DOHH2 (cell line): ENCODE data around the gene ESPL1.

Source experiments
- H3F3A ChIP-seq: fragments of 200-600 bp; sonication (generic), shearing (Covaris generic); 2 replicates; pipeline ENCODE4 v1.6.0; 2016; ENCODE audit warnings: antibody characterized with exemption, mild to moderate bottlenecking; ENCODE audit not compliant: control insufficient read depth, insufficient read depth
- H3K27ac ChIP-seq: fragments of 200-600 bp; sonication (generic); 2 replicates; pipeline ENCODE4 v1.5.1; 2014; ENCODE audit warnings: low read depth, mild to moderate bottlenecking, low read length, moderate library complexity
- H3K27me3 ChIP-seq: fragments of 200-600 bp; sonication (generic); 2 replicates; pipeline ENCODE4 v1.6.1; 2014; ENCODE audit warnings: mild to moderate bottlenecking, low read length, mixed read lengths; ENCODE audit not compliant: control insufficient read depth
- H3K36me3 ChIP-seq: fragments of 200-600 bp; sonication (generic); 2 replicates; pipeline ENCODE4 v1.6.1; 2014; ENCODE audit warnings: mild to moderate bottlenecking, low read length, moderate library complexity, mixed read lengths; ENCODE audit not compliant: control insufficient read depth
- H3K4me1 ChIP-seq: fragments of 200-600 bp; sonication (generic); 2 replicates; pipeline ENCODE4 v1.6.1; 2014; ENCODE audit warnings: mild to moderate bottlenecking, low read length, mixed read lengths; ENCODE audit not compliant: control insufficient read depth
- H3K4me2 ChIP-seq: fragments of 200-600 bp; sonication (generic); 2 replicates; pipeline ENCODE4 v1.6.0; 2014; ENCODE audit warnings: mild to moderate bottlenecking, low read length, moderate library complexity
- H3K4me3 ChIP-seq: fragments of 200-600 bp; sonication (generic); 2 replicates; pipeline ENCODE4 v1.5.1; 2014; ENCODE audit warnings: mild to moderate bottlenecking, low read length, mixed read lengths
- H3K79me2 ChIP-seq: fragments of 200-600 bp; sonication (generic); 2 replicates; pipeline ENCODE4 v1.6.1; 2014; ENCODE audit warnings: mild to moderate bottlenecking, low read length, mixed read lengths; ENCODE audit not compliant: control insufficient read depth
- H3K9me2 ChIP-seq: fragments of 200-600 bp; sonication (generic); replicated peaks from 2 replicates; pipeline ENCODE4 v1.6.1; 2014; ENCODE audit warnings: mild to moderate bottlenecking, low read length, mixed read lengths; ENCODE audit not compliant: control insufficient read depth
- H3K9me3 ChIP-seq: fragments of 200-600 bp; sonication (generic); 2 replicates; pipeline ENCODE4 v1.6.1; 2014; ENCODE audit warnings: antibody characterized with exemption, low read length, mixed read lengths; ENCODE audit not compliant: control insufficient read depth, insufficient read depth
- H4K20me1 ChIP-seq: fragments of 200-600 bp; sonication (generic); 2 replicates; pipeline ENCODE4 v1.6.0; 2014; ENCODE audit warnings: low read depth, mild to moderate bottlenecking, antibody characterized with exemption, low read length, moderate library complexity; ENCODE audit not compliant: control insufficient read depth, insufficient read depth
- EZH2phosphoT487 ChIP-seq: fragments of 200-600 bp; sonication (generic); IDR thresholded peaks from 2 replicates; pipeline ENCODE4 v1.6.1; 2017; ENCODE audit warnings: borderline replicate concordance, mild to moderate bottlenecking, antibody characterized with exemption, low read length, moderate library complexity, mixed read lengths
- TF ChIP-seq, protein P1 (sequence below): fragments of 200-600 bp; sonication (generic); IDR thresholded peaks from one replicate; pipeline ENCODE4 v1.5.1; 2014; ENCODE audit warnings: antibody characterized with exemption, mild to moderate bottlenecking, low read depth, low read length; ENCODE audit not compliant: poor library complexity, severe bottlenecking

Gene ESPL1

DNA sequence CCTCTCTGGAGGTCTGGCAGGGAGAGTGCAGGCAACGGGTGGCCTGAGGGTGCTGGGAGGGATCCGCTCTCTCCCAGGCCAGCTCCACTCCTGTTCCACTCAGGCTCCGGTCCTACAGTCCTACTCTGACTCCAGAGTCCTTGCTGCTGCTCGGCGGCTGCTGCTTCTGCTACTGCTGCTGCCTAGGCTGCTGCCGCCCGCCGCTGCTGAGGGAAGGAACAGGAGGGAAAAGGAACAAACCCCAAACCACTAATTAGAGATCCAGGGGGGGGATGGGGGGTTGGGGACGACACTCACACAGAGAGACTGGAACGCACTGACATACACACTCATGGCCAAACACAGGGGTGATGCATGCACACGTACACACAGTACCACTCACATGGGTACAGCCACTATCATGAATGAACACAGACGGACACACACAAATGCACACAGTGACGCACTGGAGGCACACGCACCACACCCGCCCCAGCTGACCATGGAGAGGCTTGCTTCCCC is 68.1 kb downstream of the ESPL1 start, which contains the start of gene SP7:
SP7 (minus strand) TSS at position 174 of the 501 bp plus-strand sequence. CDS start 708 bp downstream, outside the sequence.
- H3K27me3 ChIP-seq = peaks cover 25% of the 10 kb centered on the region

DNA sequence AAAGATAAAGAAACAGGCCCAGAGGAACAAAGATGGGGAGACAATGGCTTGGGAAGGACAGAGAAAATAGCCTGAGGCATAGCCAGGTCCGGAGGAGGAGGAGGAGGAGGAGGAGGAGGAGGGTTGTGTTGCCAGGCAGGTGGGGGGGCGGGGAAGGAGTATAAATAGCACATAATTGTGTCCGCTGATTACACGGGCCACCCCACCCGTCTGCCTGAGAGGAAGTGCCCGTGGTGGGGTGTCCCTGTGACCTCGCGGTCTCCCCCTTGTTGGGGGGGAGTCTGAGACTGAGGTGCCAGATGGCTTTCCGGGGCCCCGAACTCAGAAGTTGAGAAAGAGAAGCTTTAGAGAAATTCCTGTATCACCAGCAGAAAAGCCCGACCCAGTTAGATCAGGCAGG is 69.9 kb downstream of the ESPL1 start:
- Histone ChIP-seq H3K9me3 (no peaks in the 10 kb centered on the region), H3K79me2 (no peaks in the 10 kb centered on the region), H3K4me3 (peak overlapping the region; percentile 25; the same call in 1 of the 2 replicates), H4K20me1 (no peaks in the 10 kb centered on the region), H3K27me3 (peaks cover 25% of the 10 kb centered on the region), H3K4me1 (peaks cover 35% of the 10 kb centered on the region), H3F3A (peaks cover under 1% of the 10 kb centered on the region; the same call in 1 of the 2 replicates), H3K36me3 (no peaks in the 10 kb centered on the region), H3K4me2 (peak overlapping the region; percentile 31), H3K9me2 (no peaks in the 10 kb centered on the region), H3K27ac (no peak overlapping the region)
- TF ChIP-seq, protein P1, sequence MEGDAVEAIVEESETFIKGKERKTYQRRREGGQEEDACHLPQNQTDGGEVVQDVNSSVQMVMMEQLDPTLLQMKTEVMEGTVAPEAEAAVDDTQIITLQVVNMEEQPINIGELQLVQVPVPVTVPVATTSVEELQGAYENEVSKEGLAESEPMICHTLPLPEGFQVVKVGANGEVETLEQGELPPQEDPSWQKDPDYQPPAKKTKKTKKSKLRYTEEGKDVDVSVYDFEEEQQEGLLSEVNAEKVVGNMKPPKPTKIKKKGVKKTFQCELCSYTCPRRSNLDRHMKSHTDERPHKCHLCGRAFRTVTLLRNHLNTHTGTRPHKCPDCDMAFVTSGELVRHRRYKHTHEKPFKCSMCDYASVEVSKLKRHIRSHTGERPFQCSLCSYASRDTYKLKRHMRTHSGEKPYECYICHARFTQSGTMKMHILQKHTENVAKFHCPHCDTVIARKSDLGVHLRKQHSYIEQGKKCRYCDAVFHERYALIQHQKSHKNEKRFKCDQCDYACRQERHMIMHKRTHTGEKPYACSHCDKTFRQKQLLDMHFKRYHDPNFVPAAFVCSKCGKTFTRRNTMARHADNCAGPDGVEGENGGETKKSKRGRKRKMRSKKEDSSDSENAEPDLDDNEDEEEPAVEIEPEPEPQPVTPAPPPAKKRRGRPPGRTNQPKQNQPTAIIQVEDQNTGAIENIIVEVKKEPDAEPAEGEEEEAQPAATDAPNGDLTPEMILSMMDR = no peak

More for the DNA sequence above, 68.1 kb downstream of the ESPL1 start, which contains the start of gene SP7:
- H3K4me3 ChIP-seq = no peak within 1 kb of the TSS
- peak within 1 kb of the TSS; percentile 22; the same call in 1 of the 2 replicates for H3K4me2 ChIP-seq
- H3K27ac ChIP-seq = no peak within 1 kb of the TSS
- H3F3A ChIP-seq = no peaks in the 10 kb centered on the region
- no peaks in the 10 kb centered on the region for H3K36me3 ChIP-seq
- TF ChIP-seq EZH2phosphoT487 = no peak
- TF ChIP-seq, protein P1 = no peak
- H3K4me1 ChIP-seq = peaks cover 35% of the 10 kb centered on the region
- no peaks in the 10 kb centered on the region for H3K9me3 ChIP-seq
- H3K79me2 ChIP-seq = no peaks in the 10 kb centered on the region
- H3K9me2 ChIP-seq = no peaks in the 10 kb centered on the region
- H4K20me1 ChIP-seq = no peaks in the 10 kb centered on the region

DNA sequence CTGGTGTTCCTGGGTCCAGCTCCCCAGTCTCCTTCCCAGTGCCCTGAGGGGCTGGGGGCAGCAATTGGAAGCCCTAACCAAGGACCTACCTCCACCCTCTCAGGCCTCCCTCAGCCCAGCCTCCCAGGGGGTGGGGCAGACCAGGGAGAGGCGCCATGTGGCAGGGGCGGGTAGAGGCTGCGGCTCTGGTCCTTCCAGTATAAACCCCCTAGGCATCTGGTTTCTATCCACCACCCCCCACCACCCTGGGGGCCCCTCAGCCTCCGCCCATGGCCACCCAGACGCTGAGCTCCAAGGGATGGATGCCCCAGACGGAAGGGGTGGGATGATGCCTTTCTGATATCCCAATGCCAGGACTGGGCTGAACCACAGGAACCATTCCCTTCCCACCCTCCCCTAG is 70.8 kb downstream of the ESPL1 start:
- Histone ChIP-seq H3K27me3 (peaks cover 25% of the 10 kb centered on the region), H3K4me1 (peaks cover 41% of the 10 kb centered on the region), H3K36me3 (no peaks in the 10 kb centered on the region), H3F3A (peaks cover 9% of the 10 kb centered on the region), H3K9me2 (no peaks in the 10 kb centered on the region), H3K4me2 (no peak overlapping the region), H4K20me1 (no peaks in the 10 kb centered on the region), H3K4me3 (no peak overlapping the region), H3K9me3 (no peaks in the 10 kb centered on the region), H3K27ac (no peak overlapping the region), H3K79me2 (no peaks in the 10 kb centered on the region)
- TF ChIP-seq, protein P1 = no peak
- TF ChIP-seq EZH2phosphoT487 = no peak
